ENCODE results near the gene ATP8B4. TPM values are rescaled to one million over a fixed set of nuclear protein-coding genes. Genes with fewer than 3 reads are reported as not detected.

The ATP8B4 gene
- total and polyA plus RNA-seq, 5 experiments from 2014 or later: 0.18 to 0.99 TPM; not detected in 3

GRCh38 chr15:49852756-49853155 is 266.3 kb downstream of the ATP8B4 start:
- Mint-ChIP-seq H3K4me1 (no peaks in the 10 kb centered on the region), H3K9me3 (peaks cover 0 to 19% (median 5%) of the 10 kb centered on the region in 9 donors), H3K27ac (no peak overlapping the region), H3K27me3 (peaks cover 0 to 13% (median 1%) of the 10 kb centered on the region in 5 donors), H3K4me3 (no peak overlapping the region), H3K36me3 (no peaks in the 10 kb centered on the region)
- DNase-seq (no peak), ATAC-seq (no peak)
- POLR2A ChIA-PET: no interaction called here

- peaks cover 0 to 18% (median 0%) of the 10 kb centered on the region in 5 donors for H3K27me3 Mint-ChIP-seq
- ATAC-seq: no peak
- no peak overlapping the region for H3K27ac Mint-ChIP-seq
- H3K4me3 Mint-ChIP-seq: no peak overlapping the region
- H3K4me1 Mint-ChIP-seq: no peaks in the 10 kb centered on the region
- no peak for DNase-seq
- peaks cover 0 to 19% (median 2%) of the 10 kb centered on the region in 9 donors for H3K9me3 Mint-ChIP-seq
- no peaks in the 10 kb centered on the region for H3K36me3 Mint-ChIP-seq
- POLR2A ChIA-PET: no interaction called here
These were observed 270.2 kb downstream of the ATP8B4 start for GRCh38 chr15:49848807-49849206.

GRCh38 chr15:49848282-49848724 is 270.7 kb downstream of the ATP8B4 start:
- H3K4me1 Mint-ChIP-seq: no peaks in the 10 kb centered on the region
- no peak overlapping the region for H3K27ac Mint-ChIP-seq
- H3K9me3 Mint-ChIP-seq: peaks cover 0 to 19% (median 6%) of the 10 kb centered on the region in 9 donors
- POLR2A ChIA-PET: no interaction called here
- H3K4me3 Mint-ChIP-seq: no peak overlapping the region
- ATAC-seq (no peak), DNase-seq (no peak)
- peaks cover 0 to 18% (median 0%) of the 10 kb centered on the region in 5 donors for H3K27me3 Mint-ChIP-seq
- no peaks in the 10 kb centered on the region for H3K36me3 Mint-ChIP-seq

- no peak for ATAC-seq
- no peak overlapping the region for H3K27ac Mint-ChIP-seq
These were observed 271.4 kb downstream of the ATP8B4 start for GRCh38 chr15:49847423-49848281.

GRCh38 chr15:49844390-49844789 is 274.6 kb downstream of the ATP8B4 start:
- ATAC-seq (no peak), DNase-seq (no peak)
- Mint-ChIP-seq H3K36me3 (peaks cover 0 to 13% (median 0%) of the 10 kb centered on the region in 3 donors), H3K9me3 (peaks cover 0 to 32% (median 11%) of the 10 kb centered on the region in 9 donors), H3K4me1 (no peaks in the 10 kb centered on the region), H3K4me3 (no peak overlapping the region), H3K27me3 (peaks cover 0 to 16% (median 0%) of the 10 kb centered on the region in 5 donors), H3K27ac (no peak overlapping the region)
- POLR2A ChIA-PET: no interaction called here

More at GRCh38 chr15:49847423-49848281, 271.4 kb downstream of the ATP8B4 start:
- no peak for DNase-seq
- Mint-ChIP-seq H3K27me3 (peaks cover 0 to 22% (median 0%) of the 10 kb centered on the region in 5 donors), H3K36me3 (peaks cover 0 to 1% (median 0%) of the 10 kb centered on the region in 3 donors), H3K9me3 (peaks cover 0 to 24% (median 6%) of the 10 kb centered on the region in 9 donors), H3K4me1 (no peaks in the 10 kb centered on the region), H3K4me3 (no peak overlapping the region)
- POLR2A ChIA-PET: no interaction called here

- Mint-ChIP-seq H3K9me3 (peaks cover 0 to 39% (median 12%) of the 10 kb centered on the region in 9 donors), H3K4me1 (no peaks in the 10 kb centered on the region), H3K27me3 (peaks cover 0 to 19% (median 0%) of the 10 kb centered on the region in 5 donors), H3K36me3 (peaks cover 0 to 13% (median 0%) of the 10 kb centered on the region in 3 donors), H3K4me3 (no peak overlapping the region), H3K27ac (no peak overlapping the region)
- POLR2A ChIA-PET: no interaction called here
- ATAC-seq (no peak), DNase-seq (no peak)
These were observed 275.3 kb downstream of the ATP8B4 start for GRCh38 chr15:49843725-49844124.

GRCh38 chr15:49842031-49842730 is 276.9 kb downstream of the ATP8B4 start:
- H3K4me3 Mint-ChIP-seq: no peak overlapping the region

GRCh38 chr15:49832511-49832910 is 286.5 kb downstream of the ATP8B4 start:
- peaks cover 0 to 11% (median 4%) of the 10 kb centered on the region in 9 donors for H3K9me3 Mint-ChIP-seq
- no peak overlapping the region for H3K27ac Mint-ChIP-seq
- H3K4me3 Mint-ChIP-seq: no peak overlapping the region
- no peaks in the 10 kb centered on the region for H3K4me1 Mint-ChIP-seq
- POLR2A ChIA-PET: no interaction called here
- peaks cover 0 to 13% (median 2%) of the 10 kb centered on the region in 5 donors for H3K27me3 Mint-ChIP-seq
- no peak for DNase-seq
- no peak for ATAC-seq
- H3K36me3 Mint-ChIP-seq: no peaks in the 10 kb centered on the region

More at GRCh38 chr15:49842031-49842730, 276.9 kb downstream of the ATP8B4 start:
- DNase-seq (no peak), ATAC-seq (no peak)
- Mint-ChIP-seq H3K27me3 (peaks cover 0 to 19% (median 0%) of the 10 kb centered on the region in 5 donors), H3K36me3 (peaks cover 0 to 13% (median 3%) of the 10 kb centered on the region in 3 donors), H3K4me1 (no peaks in the 10 kb centered on the region), H3K9me3 (peaks cover 0 to 53% (median 15%) of the 10 kb centered on the region in 9 donors), H3K27ac (no peak overlapping the region)
- POLR2A ChIA-PET: no interaction called here

GRCh38 chr15:49831206-49831965 is 287.6 kb downstream of the ATP8B4 start:
- ATAC-seq (no peak), DNase-seq (no peak)
- Mint-ChIP-seq H3K36me3 (no peaks in the 10 kb centered on the region), H3K9me3 (peaks cover 0 to 13% (median 3%) of the 10 kb centered on the region in 9 donors), H3K4me1 (no peaks in the 10 kb centered on the region), H3K27ac (no peak overlapping the region), H3K27me3 (peaks cover 0 to 12% (median 2%) of the 10 kb centered on the region in 5 donors), H3K4me3 (no peak overlapping the region)
- POLR2A ChIA-PET: no interaction called here

GRCh38 chr15:49830391-49830790 is 288.6 kb downstream of the ATP8B4 start:
- POLR2A ChIA-PET: no interaction called here
- H3K9me3 Mint-ChIP-seq: peaks cover 0 to 7% (median 0%) of the 10 kb centered on the region in 9 donors
- no peak overlapping the region for H3K27ac Mint-ChIP-seq
- DNase-seq: no peak
- no peaks in the 10 kb centered on the region for H3K36me3 Mint-ChIP-seq
- H3K27me3 Mint-ChIP-seq: peaks cover 0 to 5% (median 0%) of the 10 kb centered on the region in 5 donors
- H3K4me1 Mint-ChIP-seq: no peaks in the 10 kb centered on the region
- H3K4me3 Mint-ChIP-seq: no peak overlapping the region
- ATAC-seq: no peak

GRCh38 chr15:49827311-49827710 is 291.7 kb downstream of the ATP8B4 start:
- ATAC-seq (no peak), DNase-seq (no peak)
- no peaks in the 10 kb centered on the region for H3K4me1 Mint-ChIP-seq
- H3K4me3 Mint-ChIP-seq: no peak overlapping the region
- POLR2A ChIA-PET: no interaction called here
- H3K9me3 Mint-ChIP-seq: peaks cover 0 to 7% (median 0%) of the 10 kb centered on the region in 9 donors
- no peak overlapping the region for H3K27ac Mint-ChIP-seq
- H3K27me3 Mint-ChIP-seq: peaks cover 0 to 9% (median 1%) of the 10 kb centered on the region in 5 donors
- H3K36me3 Mint-ChIP-seq: no peaks in the 10 kb centered on the region

GRCh38 chr15:49826640-49827234 is 292.3 kb downstream of the ATP8B4 start:
- POLR2A ChIA-PET: no interaction called here
- Mint-ChIP-seq H3K9me3 (peaks cover 0 to 7% (median 0%) of the 10 kb centered on the region in 9 donors), H3K27me3 (peaks cover 0 to 9% (median 4%) of the 10 kb centered on the region in 5 donors), H3K4me3 (no peak overlapping the region), H3K4me1 (no peaks in the 10 kb centered on the region), H3K36me3 (no peaks in the 10 kb centered on the region), H3K27ac (no peak overlapping the region)
- DNase-seq (no peak), ATAC-seq (no peak)
